Astrocyte of the cerebellum (primary cell): ENCODE data around the gene GPLD1.
"Not testable (repeated sequence)": the region's sequence is repeated elsewhere in the genome, so short reads cannot be mapped to it uniquely, and the experiment has no call there.

Source experiments
- DNase-seq: peaks from one replicate; pipeline ENCODE4 v3.0.0-alpha.2; 2011; ENCODE audit warnings: low read depth
- H3K4me3 ChIP-seq: 2 replicates; pipeline ENCODE4 v1.5.1; 2011; ENCODE audit warnings: mild to moderate bottlenecking, low read depth, low read length, moderate library complexity
- in situ Hi-C: cut with HindIII; loops from 2 replicates; pipeline ENCODE4 v1.10.0; 2017; ENCODE audit warnings: low sequenced_read_pairs
- TF ChIP-seq, protein P1 (sequence below): IDR thresholded peaks from 2 replicates; pipeline ENCODE4 v1.5.1; 2012; ENCODE audit warnings: low read length, low read depth, moderate library complexity, mild to moderate bottlenecking; ENCODE audit errors: missing control alignments

GPLD1 gene

DNA sequence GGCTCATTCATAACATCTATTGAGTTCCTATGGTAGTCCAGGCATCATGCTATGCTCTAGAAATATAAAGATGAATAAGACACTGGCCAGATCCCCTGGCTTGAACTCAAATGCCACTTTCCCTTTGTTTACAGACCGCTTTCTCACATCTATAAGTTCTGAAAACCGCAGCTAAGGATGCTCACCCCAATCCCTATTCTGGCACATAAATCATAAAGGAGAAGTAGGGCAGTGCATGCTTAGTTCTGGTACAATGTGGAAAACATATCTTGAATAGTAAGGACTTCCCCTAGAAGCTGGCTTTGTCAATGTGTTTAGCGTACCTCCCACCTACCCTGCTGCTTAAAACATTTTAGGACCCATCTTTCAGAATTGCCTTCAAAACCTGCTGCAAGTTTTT, 60.2 kb downstream of the GPLD1 start:
- in situ Hi-C loops = no loop called here
- no peak overlapping the region for H3K4me3 ChIP-seq
- DNase-seq = no peak
- TF ChIP-seq, protein P1, sequence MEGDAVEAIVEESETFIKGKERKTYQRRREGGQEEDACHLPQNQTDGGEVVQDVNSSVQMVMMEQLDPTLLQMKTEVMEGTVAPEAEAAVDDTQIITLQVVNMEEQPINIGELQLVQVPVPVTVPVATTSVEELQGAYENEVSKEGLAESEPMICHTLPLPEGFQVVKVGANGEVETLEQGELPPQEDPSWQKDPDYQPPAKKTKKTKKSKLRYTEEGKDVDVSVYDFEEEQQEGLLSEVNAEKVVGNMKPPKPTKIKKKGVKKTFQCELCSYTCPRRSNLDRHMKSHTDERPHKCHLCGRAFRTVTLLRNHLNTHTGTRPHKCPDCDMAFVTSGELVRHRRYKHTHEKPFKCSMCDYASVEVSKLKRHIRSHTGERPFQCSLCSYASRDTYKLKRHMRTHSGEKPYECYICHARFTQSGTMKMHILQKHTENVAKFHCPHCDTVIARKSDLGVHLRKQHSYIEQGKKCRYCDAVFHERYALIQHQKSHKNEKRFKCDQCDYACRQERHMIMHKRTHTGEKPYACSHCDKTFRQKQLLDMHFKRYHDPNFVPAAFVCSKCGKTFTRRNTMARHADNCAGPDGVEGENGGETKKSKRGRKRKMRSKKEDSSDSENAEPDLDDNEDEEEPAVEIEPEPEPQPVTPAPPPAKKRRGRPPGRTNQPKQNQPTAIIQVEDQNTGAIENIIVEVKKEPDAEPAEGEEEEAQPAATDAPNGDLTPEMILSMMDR = no peak

DNA sequence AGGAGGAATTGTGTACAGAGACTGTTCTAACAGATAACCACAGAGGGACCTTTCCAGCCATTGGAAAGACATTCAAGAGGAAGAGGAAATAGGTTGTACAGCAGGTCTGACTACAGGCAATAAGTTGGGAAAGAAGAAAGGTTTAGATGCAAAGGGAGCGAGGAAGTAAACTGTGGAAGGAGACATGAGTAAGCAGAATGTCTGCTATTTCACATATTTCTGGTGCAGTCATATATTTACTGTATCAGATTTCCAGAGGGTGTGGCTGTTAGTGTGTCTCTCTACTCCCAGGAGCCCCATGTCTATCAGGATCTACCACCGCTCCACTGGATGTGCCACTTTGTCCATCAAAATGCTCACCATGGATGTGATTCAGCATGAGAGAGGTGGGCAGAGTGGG, 60.8 kb downstream of the GPLD1 start:
- in situ Hi-C loops = no loop called here
- TF ChIP-seq, protein P1 = no peak
- H3K4me3 ChIP-seq = no peak overlapping the region
- no peak for DNase-seq

DNA sequence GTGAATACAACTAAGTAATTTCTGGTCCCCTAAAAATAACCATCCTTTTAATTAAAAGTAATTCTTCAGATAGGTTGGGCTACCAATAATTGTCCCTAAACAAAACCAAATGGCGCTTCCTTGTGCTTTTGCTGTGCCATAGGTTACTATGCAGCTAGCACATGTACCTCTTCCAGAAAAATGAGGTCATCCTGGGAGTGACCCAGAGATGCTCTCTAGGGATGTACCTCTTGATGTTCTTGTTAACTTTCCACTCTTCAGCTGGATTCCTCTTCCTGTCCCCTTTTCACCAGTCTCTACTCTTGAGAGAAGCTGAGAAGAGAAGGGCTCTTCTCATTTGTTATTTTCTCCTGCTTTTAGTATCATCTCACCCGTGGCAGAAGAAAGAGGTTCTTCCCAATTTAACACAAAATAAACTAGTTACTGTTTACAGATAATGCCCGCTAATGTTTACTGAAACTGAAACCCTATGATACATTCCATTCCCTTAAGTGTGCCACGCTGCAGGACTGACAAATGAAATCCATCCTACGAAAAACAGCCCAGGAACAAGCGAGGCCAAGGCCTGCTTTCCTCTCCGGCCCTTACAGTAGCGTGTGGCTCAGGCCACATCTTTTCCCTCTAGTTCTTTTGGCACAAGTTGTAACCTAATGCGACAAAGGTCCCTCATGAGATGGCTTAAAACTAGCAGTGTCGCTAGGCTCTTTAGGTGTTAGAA, 62.5 kb downstream of the GPLD1 start:
- TF ChIP-seq, protein P1 = no peak
- in situ Hi-C loops = no loop called here
- no peak for DNase-seq
- H3K4me3 ChIP-seq = no peak overlapping the region

DNA sequence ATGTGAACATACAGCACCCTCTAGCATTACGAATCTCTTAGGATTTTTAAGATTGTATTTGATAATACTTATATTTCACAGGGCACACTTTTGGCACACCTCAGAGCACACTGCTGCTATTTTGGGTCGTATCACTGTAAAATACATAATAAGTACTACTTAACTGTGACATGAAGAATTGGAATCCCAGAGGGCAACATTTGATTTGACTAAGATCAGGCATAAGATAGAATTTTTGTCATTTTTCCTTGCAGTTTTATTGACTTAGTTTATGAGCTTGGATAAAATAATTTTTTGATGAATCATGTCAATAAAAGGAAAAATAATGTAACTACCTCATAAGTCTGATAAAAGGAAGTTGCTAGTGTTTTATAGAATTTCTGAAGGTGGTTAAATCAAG, 64.3 kb downstream of the GPLD1 start:
- no peak for DNase-seq
- TF ChIP-seq, protein P1 = no peak
- no peak overlapping the region for H3K4me3 ChIP-seq
- in situ Hi-C loops = no loop called here

DNA sequence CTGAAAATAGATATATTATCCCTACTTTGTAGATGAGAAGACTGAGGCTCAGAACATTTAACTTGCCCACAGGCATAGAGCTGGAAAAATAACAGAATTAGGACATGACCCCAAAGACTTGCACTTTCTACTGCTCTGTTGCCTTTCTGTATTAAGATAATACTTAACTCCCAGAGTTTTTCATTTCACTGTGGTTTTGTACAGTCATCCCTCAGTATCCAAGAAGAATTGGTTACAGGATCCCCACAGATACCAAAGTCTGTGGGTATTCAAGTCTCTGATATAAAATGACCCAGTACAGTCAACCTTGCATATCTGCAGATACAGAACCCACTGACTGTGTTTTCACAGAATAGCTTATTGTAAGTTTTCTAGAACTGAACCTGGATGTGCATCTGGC, 69.9 kb downstream of the GPLD1 start:
- in situ Hi-C loops = no loop called here
- TF ChIP-seq, protein P1 = no peak
- DNase-seq = no peak
- H3K4me3 ChIP-seq = no peak overlapping the region

DNA sequence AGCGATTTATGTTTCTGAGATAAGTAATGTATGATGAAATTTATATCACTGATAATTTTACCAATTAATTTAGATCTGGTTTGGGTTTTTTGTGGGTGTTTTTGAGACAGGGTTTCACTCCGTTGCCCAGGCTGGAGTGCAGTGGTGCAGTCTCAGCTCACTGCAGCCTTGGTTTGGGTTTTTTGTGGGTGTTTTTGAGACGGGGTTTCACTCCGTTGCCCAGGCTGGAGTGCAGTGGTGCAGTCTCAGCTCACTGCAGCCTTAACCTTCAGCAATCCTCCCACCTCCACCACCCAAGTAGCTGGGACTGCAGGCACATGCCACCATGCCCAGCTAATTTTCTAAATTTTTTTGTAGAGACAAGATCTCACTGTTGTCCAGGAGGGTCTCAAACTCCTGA, 73.6 kb downstream of the GPLD1 start:
- H3K4me3 ChIP-seq = no peak overlapping the region
- in situ Hi-C loops = no loop called here
- no peak for DNase-seq
- TF ChIP-seq, protein P1 = no peak

DNA sequence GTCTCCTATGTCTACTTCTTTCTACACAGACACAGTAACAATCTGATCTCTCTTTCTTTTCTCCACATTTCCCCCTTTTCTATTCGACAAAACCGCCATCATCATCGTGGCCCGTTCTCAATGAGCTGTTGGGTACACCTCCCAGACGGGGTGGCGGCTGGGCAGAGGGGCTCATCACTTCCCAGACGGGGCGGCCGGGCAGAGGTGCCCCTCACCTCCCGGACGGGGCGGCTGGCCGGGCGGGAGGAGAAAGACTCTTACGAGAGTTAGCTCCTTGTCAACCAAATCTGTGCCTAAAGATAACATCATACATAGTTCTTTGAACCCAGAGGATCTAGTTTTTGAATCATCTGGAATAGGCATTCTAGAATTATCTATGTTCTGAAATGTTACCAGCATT, 74.8 kb downstream of the GPLD1 start:
- in situ Hi-C loops, DNase-seq, H3K4me3 ChIP-seq: not testable (repeated sequence)
